GM18505 (cell line): ENCODE results near the gene PDE8B.

Experiments
- ATAC-seq: cut with Tn5 transposase; IDR thresholded peaks from one replicate; pipeline ENCODE4 v1.9.1; 2021; ENCODE audit not compliant: unreplicated experiment
- POLR2A ChIP-seq: IDR thresholded peaks from 4 replicates; pipeline ENCODE4 v1.6.1; 2011; ENCODE audit warnings: borderline replicate concordance; ENCODE audit not compliant: insufficient read depth, insufficient read length; ENCODE audit errors: extremely low read depth

The PDE8B gene

GRCh38 chr5:77337246-77337645 is 126.8 kb downstream of the PDE8B start:
- no peak for TF ChIP-seq POLR2A
- no peak for ATAC-seq

DNA sequence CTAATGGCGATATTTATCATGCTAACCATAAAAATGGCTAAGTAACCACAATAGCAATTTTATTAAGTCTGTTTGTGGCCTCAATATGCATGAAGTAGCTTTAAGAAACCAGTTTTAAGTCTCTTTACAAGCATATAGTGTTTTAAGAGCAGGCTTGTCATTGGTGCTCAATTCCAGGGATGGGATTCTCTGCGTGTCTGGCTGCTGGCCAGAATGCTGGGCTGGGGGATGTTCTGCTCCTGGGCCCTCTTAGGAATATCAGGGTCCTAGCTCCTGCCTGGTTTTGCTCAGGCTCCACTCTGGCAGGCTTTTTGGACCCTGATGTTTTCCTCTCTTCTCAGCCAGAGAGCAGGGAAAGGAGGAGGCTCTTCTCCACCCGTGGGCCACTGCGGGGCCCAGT is 127.2 kb downstream of the PDE8B start:
- no peak for ATAC-seq
- TF ChIP-seq POLR2A = no peak

DNA sequence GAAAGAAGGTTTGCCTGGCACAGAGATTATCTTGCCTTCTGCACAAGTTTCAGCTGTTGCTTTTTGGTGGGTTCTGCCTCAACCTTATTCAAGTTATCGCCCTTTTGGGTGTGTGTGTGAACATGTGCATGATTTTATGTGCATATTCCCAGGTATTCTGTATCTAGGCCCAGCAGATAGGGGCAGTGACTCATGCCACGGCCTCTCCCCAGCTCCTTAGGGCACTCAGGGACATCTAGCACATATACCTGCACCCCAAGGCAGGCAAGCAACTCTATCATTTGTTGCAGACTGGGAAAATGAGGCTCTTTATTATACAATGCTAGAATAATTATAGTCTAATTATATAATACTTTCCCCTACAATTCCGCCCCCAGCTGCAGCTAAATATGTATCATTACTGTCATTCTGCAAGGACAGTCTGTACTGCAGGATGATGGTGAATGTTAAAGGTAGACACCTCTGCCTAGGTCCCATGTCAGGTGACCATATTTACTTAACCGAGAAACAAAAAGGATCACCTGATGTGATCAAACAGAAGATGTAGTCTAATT is 128.9 kb downstream of the PDE8B start:
- no peak for ATAC-seq
- no peak for TF ChIP-seq POLR2A

DNA sequence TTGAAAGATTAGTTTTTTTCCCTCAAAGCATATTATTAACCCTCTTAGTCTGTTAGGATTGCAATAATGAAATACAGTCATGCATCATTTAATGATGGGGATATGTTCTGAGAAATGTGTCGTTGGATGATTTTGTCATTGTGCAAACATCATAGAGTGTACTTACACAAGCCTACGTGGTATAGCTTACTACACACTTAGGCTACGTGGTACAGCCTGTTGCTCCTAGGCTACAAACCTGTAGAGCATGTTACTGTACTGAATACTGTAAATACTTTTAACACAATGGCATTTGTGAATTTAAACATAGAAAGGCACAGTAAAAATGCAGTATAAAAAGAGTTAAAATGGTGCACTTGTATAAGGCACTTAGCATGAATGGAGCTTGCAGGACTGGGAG is 132.7 kb downstream of the PDE8B start:
- no peak for TF ChIP-seq POLR2A
- no peak for ATAC-seq

DNA sequence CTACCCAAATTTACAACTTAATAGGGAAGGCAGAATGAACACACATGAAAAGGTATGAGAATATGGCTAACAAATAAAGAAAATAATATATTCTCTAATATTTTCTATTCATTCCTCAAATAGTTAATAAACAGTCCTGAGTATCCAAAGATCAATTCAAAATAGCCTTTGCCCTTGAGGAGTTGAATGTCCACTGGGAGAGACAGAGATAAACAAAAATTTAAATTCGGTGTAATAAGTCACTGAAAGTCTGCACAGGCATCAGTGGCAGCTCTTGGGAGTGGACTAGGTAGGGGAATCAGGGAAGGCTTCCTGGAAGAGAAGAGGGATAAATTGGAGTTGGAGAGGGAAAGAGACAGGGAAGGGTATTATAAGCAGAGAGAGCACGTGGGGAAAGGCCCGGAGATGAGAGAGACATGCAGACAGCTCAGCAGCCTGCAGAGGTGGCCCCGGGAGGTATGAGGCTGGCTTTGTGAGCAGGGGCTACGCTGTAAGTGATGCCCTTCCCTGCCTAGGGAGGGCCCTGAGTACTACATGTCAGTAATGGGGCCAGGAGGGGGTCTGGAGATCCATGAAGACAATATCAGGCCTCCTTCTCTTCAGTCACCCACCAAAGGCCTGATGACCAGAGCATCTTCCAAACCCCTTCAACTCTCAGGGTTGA is 137.1 kb downstream of the PDE8B start:
- TF ChIP-seq POLR2A = no peak

DNA sequence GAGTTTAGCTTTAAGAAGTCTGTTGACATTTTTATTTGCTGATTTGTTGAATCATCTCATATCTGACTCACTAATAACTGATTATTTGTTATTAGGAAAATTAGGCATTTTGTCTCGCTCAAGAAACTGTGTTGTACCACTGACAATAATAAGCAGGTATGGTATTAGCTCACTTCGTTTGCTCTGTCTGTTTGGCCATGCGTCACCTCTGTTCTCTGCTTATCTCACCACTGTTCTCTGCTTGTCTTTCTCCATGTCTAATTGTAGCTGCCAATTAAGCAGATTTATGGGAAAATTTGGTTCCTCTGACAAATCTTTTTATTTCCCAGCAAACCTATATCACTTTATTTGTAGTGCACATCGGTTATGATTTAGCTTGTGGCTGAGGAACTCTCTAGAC is 142.8 kb downstream of the PDE8B start:
- no peak for ATAC-seq
- no peak for TF ChIP-seq POLR2A

More for the DNA sequence above, 137.1 kb downstream of the PDE8B start:
- no peak for ATAC-seq

DNA sequence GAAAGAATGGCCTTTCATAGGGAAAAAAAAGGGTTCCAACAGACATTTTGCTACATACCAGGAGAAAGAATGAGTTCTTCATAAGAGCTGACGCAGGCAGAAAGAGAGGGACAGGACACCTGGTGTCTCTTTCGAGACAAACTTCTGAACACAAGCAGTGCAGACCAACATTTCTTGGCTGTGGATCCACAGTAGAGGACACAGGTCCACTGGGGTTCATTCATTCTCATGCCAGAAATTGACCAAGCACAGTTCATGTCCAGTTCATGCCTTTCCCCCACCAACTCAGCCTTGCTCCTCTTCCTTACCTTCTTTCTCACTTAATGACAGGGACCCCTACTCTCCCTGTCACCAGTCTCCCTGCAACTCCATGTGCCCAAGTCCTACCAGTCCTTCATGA is 144.0 kb downstream of the PDE8B start:
- no peak for TF ChIP-seq POLR2A
- no peak for ATAC-seq

DNA sequence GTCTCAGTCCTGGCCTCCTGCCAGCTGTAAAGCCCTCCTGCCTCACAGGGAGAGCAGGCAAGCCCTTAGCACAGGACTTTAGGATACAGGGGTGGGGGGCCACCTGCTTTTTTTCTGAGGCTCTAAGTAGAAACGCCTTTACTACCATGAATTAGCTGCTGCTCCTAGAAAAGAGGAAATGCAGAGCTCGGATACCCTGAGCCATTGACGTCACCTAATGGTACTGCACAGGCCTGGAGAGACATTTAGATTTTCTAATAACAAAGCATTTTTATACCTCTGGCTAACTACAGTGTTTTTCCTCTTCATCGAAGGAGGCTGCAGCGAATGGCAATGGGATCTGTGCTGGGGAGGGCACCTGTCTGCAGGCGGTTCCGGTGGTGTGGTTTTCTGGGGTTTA is 144.6 kb downstream of the PDE8B start:
- ATAC-seq = no peak
- TF ChIP-seq POLR2A = no peak

DNA sequence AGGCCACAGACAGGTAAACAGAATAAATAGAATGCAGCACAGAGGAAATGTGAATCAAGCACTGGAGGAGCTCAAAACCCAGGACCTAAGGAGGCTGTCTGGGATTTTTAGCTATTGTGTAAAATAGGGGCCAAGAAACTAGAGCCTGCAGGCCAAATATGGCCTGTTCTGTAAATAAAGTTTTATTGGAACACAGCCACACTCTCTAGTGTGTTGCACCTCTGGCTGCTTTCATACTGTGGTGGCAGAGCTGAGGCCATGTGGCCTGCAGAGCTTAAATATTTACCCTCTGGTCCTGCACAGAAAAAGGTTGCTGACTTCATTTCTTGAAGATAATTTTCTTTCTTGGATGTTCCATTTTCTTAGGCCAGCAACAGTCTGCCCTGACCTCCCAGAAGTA is 145.3 kb downstream of the PDE8B start:
- no peak for TF ChIP-seq POLR2A
- ATAC-seq = no peak

DNA sequence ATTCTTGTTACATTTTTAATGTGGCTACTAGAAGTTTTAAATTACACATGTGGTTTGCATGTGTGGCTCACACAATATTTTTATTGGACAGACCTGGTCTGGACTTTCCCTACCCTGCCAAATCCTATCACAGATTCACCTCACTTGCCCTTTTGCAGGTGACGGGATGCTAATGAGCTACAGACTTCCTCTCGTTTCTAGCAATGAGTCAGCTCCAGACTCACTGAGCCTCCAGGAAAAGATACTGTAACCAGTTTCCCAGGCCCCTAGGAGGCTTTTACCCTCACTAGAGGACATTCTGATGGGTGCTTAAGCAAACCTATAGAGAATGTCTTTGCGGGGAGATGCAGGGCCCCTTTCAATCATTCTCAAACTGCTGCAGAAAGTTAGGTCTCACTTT is 146.3 kb downstream of the PDE8B start:
- no peak for TF ChIP-seq POLR2A
- ATAC-seq = peak; percentile 87

DNA sequence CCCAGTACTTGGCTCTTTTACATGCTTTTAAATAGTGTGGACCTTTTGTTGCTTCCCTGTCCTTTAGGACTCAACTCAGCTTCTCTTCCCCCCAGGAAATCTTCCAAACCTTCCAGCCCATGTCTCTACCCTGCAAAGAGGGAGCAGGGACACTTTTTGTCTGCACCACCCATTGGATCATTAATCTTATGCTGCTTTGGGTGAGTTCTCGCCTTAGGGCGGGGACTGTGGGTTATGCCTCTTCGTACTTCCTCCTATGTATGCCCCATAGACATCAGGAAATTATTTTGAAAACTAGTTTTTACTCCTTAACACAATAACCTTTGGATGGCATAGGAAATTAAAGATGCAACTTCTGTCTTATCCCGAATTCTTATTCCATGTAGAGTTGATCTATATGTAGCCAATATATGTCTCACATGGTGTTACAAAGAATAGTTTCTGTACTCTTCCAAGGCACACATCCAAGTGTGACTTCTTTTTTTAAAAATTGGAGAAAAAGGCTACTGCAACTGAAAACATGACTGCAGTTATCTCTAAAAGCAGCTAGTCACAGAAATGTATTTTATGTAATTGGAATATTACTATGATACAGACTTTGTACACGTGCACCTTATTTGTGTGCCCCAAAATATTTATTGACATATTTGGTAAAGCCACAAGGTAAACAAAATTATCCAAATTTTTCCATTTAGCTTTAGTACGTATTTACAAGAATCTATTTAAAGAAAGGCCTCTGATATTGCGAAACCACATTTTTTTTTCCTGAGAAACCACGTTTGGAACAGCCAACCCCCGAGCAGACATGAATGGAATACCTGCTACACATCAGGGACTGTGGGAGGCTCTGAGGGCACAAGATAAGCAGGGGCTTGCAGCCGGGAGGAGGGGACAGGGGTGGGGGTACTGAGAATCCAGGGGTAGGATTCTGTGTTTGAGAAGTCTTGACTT is 148.1 kb downstream of the PDE8B start:
- no peak for TF ChIP-seq POLR2A

GRCh38 chr5:77359231-77359630 is 148.8 kb downstream of the PDE8B start:
- ATAC-seq = no peak
- no peak for TF ChIP-seq POLR2A

More for the DNA sequence above, 148.1 kb downstream of the PDE8B start:
- ATAC-seq = no peak

DNA sequence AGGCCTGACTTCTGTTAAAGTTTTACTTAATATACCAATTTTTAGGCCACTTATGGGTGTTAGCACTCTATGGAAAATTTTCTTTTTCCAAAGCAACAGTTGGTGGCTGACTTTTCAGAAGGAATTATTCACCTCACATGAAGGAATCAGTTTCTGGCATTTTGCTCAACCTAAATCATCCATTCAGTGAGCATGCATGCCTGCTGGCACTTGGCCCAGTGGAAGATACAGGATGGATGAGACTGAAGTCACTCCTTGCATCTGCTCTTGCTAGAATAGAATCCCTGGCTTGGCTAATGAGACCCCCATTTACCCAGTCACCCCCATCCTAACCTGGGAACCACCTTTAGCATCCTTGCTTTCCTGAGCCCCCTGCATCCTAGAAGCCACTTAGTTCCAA is 149.9 kb downstream of the PDE8B start:
- no peak for ATAC-seq
- TF ChIP-seq POLR2A = no peak

DNA sequence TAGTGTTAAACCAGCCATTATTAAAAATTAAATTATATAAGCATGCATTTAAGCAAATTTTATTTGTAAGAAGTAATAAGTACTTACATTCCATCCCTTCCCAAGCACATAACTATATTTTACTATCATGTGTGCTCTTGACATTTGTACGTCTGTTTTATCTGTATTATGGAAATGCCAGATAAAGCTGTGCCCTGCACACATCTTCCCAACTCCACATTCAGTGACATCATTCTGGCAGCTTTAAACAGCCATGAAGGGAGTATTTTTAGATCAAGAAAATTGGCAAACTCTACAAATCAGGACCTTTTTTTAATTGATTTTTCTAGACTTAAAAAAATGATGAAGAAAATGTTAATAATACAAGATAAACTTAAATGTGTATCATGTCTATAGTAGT is 150.5 kb downstream of the PDE8B start:
- no peak for TF ChIP-seq POLR2A
- ATAC-seq = no peak
